RCC 7860 (cell line): ENCODE results near the gene RAB11B.
"Not testable (repeated sequence)": the region's sequence is repeated elsewhere in the genome, so short reads cannot be mapped to it uniquely, and the experiment has no call there.

Experiments
- DNase-seq: peaks from one replicate; pipeline ENCODE4 v3.0.0-alpha.2; 2015; ENCODE audit warnings: low spot score
- FAIRE-seq: peaks from 2 replicates; lab custom pipeline; 2012; peaks lifted over from hg19 to GRCh38; lab: Jason Lieb, UNC

Gene RAB11B

DNA sequence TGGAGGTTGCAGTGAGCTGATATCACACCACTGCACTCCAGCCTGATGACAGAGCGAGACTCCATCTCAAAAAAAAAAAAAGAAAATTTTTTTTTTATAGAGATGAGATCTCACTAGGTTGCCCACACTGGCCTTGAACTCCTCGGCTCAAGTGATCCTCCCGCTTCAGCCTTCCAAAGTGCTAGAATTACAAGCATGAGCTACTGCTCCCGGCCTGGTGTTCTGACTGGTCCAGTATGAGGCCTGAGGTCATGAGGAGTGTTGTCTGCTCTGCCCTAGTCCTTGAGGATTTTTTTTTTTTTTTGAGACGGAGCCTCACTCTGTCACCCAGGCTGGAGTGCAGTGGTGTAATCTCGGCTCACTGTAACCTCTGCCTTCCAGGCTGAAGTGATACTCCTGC is 35.2 kb downstream of the RAB11B start:
- not testable (repeated sequence) for FAIRE-seq, DNase-seq

DNA sequence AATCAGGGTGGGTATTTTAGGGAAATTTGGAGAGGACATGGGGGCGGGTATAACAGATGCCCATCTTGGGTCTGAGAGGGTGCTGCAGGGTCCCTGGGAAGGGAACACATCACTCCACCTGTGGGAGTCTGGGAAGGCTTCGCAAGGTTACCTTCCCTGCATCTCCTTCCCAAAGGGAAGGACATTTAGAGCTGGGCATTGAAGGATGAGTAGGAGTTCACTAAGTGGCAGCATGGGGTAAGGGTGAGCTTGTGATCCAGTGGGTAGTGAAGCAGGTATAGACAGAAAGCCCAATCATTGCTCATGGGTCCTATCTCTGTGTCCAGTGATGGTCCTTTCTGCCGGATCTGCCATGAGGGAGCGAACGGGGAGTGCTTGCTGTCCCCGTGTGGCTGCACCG is 36.1 kb downstream of the RAB11B start:
- FAIRE-seq (no peak), DNase-seq (no peak)

DNA sequence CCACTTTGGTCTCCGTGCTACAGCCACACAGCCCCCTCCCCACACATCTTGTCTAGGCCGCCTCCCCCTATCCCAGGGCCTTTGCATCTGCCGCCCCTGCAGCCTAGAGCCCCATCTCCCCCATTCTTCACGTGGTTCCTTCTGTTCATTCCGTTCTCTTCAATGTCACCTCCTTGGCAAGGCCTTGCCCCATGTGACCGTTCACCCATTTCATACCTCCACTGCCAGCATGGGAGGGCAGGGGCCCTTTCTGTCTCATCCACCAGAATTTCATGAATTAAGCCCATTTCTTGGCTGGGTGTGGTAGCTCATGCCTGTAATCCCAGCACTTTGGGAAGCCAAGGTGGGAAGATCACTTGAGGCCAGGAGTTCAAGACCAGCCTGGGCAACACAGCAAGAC is 38.9 kb downstream of the RAB11B start:
- no peak for FAIRE-seq
- DNase-seq, result no peak

DNA sequence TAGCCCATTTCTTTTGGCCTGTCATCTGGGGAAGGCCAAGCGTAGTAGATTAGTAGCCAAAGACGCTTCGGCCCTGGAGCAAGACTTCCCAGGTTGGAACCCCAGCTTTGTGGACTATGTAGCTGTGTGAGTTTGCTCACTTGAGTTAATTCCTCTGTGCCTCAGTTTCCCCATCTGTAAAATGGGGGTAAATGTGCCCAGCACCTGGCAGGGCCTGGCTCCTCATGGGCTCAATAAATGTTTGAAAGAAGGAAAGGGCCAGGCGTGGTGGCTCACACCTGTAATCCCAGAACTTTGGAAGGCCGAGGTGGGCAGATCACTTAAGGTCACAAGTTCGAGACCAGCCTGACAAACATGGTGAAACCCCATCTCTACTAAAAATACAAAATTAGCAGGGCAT is 39.7 kb downstream of the RAB11B start:
- DNase-seq, result no peak
- FAIRE-seq, result no peak

DNA sequence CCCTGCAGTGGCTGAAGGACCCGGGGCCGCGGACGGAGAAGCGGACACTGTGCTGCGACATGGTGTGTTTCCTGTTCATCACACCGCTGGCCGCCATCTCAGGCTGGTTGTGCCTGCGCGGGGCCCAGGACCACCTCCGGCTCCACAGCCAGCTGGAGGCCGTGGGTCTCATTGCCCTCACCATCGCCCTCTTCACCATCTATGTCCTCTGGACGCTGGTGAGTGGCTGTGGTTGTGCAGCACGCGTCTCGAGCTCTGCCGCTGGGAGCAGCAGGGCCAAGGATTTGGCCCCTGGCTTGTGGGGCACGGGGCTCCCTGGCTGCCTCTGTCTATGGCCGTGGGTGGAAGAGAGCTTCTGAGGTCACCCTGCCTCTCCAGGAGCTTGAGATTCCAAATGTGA is 40.5 kb downstream of the RAB11B start:
- FAIRE-seq (no peak), DNase-seq (no peak)

DNA sequence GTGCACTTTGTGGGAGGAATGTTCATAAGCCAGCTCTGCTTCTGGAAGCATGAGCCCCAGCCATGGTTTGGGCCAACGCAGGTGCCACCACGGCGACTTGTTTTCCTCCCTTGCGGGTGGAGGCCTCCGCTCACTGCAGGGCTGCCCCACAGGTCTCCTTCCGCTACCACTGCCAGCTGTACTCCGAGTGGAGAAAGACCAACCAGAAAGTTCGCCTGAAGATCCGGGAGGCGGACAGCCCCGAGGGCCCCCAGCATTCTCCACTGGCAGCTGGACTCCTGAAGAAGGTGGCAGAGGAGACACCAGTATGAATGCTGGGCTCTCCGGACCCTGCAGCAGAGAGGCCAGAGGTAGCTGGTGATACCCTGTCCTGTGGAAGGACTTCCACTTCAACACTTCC is 48.1 kb downstream of the RAB11B start:
- FAIRE-seq (no peak), DNase-seq (no peak)

DNA sequence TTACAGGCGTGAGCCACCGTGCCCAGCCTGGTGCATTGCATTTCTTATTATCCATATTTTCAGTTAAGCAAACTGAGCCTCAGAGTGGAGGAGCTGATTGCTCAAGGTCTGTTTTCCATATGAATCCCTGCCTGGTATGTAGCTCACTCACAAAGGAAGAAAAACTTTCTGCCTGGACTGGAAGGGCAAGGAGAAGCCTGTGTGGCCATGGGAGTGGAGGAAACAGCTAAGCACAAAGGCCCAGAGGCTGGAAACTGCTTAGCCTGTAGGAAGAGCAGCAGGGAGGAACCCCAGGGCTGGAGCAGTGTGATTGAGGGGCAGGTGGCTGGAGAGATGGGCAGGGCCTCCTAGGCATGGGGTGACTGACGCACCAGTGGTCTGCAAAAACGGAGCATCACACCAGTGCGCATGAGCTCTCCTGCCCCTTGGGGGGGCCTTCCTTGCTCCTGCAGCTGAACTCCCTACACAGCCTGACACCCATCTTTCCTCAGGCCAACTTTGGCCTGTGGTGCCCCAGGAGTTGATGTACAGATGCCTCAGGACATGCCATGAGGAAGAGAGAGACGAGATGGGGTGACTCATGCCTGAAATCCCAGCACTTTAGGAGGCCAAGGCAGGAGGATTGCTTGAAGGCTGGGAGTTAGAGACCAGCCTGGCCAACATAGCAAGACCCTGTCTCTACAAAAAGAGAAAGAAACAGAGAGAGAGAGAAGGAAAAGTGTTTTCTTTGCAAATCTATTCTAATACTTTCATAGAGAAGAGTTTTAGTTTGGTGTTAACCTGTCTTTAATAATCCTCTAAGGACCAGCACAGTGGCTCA is 51.8 kb downstream of the RAB11B start:
- FAIRE-seq (no peak), DNase-seq (no peak)

DNA sequence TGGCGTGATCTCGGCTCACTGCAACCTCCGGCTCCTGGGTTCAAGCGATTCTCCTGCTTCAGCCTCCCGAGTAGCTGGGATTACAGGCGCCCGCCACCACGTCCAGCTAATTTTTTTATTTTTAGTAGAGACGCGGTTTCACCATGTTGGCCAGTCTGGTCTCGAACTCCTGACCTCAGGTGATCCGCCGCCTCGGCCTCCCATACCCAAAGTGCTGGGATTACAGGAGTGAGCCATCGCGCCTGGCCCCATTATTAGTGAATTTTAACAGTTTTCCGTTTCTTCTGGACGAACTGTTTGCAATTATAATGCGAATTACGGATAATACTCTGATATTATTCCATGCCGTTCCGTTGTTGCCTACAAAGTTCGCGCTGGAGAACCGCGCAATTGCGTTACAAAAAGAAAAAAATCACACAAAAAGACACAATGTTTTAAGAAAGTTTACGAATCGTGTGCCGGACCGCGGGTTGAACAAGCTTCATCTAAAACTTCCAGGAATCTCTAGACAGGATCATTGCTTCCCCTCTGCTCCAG is 54.0 kb downstream of the RAB11B start:
- DNase-seq, result not testable (repeated sequence)

DNA sequence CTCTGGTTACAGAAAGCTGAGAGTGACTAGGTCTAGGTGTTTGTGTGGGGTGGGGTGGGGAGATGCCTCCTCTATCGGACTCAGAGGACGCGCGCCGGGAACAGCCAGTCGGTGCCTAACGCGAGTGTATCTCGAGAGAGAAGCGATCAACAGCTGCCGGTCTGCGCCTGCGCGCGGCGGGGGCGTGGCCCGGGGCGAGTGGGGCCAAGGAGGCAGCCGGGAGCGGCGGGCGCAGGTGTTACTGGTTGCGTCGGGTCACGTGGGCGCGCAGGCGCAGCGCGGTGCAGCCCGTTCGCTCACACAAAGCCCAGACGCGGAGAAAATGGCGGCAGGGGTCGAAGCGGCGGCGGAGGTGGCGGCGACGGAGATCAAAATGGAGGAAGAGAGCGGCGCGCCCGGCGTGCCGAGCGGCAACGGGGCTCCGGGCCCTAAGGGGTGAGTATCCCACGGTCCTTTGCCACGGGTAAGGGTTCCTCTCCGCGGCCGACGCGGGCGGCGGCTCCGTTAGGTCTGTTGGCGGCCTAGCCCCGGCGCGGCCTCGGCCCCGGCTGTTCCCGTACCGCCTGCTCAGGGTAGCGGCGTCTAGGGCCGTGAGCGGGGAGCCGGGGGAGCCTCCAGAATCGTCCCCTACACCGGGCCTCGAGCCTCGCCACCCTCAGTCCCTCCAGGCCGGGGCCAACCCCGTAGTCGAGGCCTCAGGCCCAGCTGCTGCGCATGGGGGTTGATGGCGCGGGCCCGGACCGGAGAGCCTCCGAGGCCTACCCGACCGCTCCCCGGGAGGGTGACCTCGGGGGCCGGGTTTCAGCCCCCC is 54.7 kb downstream of the RAB11B start, which contains the start of gene HNRNPM:
TSS of gene HNRNPM (plus strand) at position 299 of the 811 bp plus-strand sequence. CDS start at position 323, 24 bp downstream.
- FAIRE-seq, result peak; percentile 4

More for the DNA sequence above, 54.0 kb downstream of the RAB11B start:
- not testable (repeated sequence) for FAIRE-seq

DNA sequence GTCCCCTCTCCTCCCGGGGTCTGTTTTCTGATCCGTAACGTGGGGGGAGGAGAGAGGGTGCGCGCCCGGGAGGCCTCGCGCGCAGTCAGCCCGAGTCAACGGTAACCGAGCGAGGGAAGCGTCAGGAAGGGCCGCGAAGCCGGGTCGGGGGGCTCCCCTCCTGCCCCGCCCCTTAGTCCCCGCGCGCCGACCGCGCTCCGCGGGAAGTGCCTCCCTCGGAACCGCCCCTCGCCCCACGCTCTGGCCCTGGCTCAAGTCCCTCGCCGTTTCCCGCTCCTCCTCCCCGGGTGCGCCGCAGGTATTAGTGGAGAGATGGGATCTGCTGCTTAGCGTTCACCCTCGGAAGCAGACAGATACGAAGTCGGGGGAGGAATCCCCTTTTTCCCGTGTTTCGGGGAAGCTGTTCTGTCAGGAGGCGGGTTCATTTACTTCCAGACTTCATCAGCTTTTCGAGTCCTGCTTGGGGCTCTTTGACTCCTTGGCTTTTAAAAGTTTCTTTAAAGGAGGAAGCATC is 55.4 kb downstream of the RAB11B start:
- DNase-seq, result no peak

More for the DNA sequence above, 54.7 kb downstream of the RAB11B start, which contains the start of gene HNRNPM:
- peak; percentile 95 for DNase-seq

DNA sequence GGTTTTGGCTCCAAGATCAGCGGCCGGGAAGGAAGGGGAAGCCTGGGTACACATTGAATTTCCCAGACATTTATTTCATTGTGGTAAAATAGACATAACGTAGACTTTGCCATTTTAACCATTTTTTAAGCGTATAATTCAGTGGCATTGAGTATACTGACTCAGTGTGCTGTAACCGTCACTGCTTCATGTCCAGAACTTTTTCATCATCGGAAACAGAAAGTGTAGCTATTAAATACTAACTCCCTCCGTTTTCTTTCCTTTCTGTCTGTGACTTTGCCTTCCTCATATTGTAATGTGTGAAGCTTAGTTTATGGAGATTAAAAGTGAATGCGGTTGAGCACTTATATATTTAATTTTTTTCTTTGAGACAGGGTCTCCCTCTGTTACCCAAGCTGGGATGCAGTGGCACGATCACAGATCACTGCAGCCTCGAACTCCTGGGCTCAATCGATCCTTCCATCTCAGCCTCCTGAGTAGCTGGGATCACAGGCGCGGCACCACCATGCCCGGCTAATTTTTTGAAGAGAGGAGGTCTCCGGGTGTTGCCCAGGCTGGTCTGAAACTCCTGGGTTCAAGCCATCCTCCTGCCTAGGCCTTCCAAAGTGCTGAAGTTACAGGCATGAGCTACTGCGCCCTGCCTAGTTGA is 56.0 kb downstream of the RAB11B start:
- FAIRE-seq (no peak), DNase-seq (no peak)

More for the DNA sequence above, 55.4 kb downstream of the RAB11B start:
- FAIRE-seq, result no peak

DNA sequence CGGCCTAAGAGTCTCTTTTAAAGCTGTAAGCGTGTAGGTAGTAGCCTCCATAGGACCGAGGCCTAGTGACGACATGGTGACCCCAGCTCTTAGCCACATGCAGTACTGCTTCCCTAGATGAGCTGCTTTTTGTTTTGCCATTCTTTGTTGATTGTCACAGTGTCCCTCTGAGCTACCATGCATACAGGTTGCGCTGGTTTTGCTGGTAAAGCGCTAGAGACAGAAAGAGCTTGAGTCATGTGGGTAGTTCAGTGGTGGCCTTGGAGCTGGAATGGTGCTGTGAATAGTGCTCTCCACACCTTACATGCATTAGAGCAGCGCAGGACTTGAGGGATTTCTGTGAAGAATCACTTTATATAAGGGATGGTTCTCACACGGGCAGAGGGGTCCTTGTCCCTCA is 59.7 kb downstream of the RAB11B start:
- DNase-seq, result no peak
- no peak for FAIRE-seq

DNA sequence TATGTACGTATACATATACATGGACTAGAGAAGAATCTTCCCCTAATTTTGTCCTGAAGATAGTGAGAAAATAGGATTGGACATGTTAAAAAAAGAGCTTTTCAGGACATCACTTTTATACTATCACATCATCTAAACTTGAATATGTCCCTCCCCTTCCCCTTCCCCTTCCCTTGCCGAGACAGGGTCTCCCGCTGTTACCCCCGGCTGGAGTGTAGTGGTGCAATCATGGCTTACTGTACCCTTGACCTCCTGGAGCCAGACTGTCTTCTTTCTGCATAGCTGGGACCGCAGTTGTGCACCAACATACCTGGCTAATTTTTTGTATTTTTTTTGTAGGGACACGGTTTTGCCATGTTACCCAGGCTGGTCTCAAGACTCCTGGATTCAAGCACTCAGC is 61.2 kb downstream of the RAB11B start:
- FAIRE-seq, result no peak
- no peak for DNase-seq

DNA sequence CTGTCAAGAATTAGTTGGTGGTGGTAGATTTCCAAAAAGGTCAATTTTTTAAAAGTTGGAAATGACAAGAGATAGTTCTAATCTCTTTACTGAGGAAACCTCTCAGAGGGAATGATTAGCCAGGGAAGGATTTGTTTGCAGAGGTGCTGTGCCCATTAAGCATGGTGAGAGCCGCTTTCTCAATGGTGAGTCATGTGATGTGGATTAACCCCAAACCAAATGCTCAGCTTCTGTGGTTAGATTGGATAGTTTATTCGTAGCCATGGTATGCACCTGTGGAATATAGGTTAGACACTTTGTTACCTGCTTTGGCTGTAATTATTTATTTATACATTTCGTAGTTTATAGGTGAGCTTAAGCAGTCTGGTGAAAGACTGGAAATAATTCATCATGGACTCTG is 61.7 kb downstream of the RAB11B start:
- peak; percentile 63 for DNase-seq
- FAIRE-seq, result peak; percentile 95

DNA sequence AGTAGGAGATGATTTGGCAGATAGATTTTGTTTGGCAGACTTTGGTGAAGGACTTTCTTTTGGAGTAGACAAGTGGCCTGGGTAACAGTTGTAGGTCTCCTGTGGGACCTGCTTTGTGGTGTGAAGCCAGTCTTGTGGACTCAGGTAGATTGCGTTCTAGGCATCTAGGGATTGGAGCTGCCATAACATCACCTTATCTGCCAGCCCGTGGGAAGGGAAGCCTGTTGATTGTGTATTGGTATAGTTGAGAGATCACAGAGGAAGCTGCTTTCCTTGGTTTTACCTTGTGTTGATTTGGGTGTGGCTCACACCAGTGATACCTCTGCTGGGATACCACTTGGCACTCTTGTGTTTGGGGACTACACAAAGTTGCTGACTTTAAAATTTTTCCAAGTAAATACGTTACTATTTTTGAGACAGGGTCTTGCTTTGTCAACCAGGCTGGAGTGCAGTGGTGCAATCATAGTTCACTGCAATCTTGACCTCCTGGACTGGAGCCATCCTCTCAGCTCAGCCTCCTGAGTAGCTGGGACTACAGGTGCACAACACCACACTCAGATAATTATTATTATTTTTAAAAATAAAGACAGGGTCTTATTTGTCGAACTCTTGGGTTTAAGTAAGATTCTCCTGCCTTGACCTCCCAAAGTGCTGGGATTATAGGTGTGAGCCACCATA is 62.4 kb downstream of the RAB11B start:
- FAIRE-seq, result no peak

DNA sequence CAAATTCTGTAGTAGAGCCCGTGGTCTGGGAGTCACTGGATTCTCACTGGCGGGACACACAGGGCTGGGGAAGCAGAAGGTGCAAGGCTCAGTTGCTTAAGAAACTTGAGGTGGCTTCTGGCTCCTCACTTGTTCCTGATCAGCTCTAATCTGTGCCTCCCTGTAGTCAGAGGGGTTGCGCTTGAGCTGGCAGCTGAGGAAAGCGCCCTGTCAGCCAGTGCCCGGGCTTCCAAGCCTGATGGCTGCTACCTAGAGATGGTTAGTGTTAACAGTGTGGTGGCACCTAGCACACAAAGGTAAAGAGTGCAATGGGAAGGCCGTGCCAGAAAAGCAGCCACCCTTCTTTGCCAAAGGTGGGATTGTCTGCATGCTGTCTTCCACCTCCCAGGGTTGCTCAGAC is 63.5 kb downstream of the RAB11B start:
- FAIRE-seq, result no peak
- DNase-seq, result no peak

More for the DNA sequence above, 62.4 kb downstream of the RAB11B start:
- no peak for DNase-seq
